Measurements from ENCODE around the gene MYD88.
"Not testable (repeated sequence)": the region's sequence is repeated elsewhere in the genome, so short reads cannot be mapped to it uniquely, and the experiment has no call there.

The MYD88 gene

GRCh38 chr3:38141173-38141951, 2.9 kb downstream of the MYD88 start:
- DNase-seq (ENCODE audit: low read depth in 2 of 2, low spot score in 1 of 2): no peak

DNA sequence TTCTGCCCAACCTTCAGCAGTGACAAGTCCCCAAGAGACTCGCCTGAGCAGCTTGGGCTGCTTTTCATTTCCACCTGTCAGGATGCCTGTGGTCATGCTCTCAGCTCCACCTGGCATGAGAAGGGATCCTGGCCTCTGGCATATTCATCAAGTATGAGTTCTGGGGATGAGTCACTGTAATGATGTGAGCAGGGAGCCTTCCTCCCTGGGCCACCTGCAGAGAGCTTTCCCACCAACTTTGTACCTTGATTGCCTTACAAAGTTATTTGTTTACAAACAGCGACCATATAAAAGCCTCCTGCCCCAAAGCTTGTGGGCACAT, 3.5 kb downstream of the MYD88 start:
- no peak for DNase-seq (ENCODE audit: low read depth in 2 of 2, low spot score in 1 of 2)

DNA sequence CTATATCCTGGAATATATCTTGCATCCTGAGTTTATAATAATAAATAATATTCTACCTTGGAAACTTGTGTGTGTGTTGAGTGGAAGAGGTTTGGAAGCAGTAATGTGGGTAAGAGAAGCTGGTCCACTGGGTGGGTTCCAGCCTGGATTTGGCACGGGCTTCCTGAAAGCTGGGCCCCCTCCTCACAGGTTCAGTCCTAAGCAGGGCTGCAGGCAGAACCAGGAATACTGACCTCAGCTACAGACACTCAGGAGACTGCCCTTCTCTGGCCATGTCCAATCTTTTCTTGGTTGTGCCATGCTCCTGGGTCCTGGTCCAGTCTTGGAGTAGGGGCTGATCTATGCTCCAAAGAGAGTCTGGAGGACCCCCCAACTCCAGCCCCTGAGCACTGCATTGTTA, 4.5 kb downstream of the MYD88 start:
- no peak for DNase-seq (ENCODE audit: low read depth in 2 of 2, low spot score in 1 of 2)

- DNase-seq (ENCODE audit: low read depth in 2 of 2, low spot score in 1 of 2): no peak
Measured at GRCh38 chr3:38143511-38143910, 5.0 kb downstream of the MYD88 start.

GRCh38 chr3:38146504-38146903, 8.0 kb downstream of the MYD88 start:
- DNase-seq (ENCODE audit: low read depth in 2 of 2, low spot score in 1 of 2): no peak

DNA sequence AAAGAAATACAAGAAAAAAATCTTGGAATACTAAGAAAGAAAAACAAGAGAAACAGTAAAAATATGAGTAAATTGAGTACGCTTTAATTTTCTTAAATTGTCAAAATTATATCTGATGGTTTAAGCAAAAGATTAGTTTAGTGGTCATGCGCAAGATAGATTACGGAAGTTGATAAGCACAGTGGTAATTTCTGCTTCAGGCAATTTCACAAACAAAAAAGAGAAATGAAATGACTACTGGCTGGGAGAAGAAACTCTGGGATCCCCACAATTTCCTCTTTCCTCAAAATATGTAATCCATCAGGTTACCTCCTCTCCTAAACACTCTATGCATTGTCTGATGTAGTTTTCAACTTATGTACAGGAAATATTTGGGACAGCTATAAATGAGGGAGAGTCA, 9.0 kb downstream of the MYD88 start:
- DNase-seq (ENCODE audit: low read depth in 2 of 2, low spot score in 1 of 2): no peak

DNA sequence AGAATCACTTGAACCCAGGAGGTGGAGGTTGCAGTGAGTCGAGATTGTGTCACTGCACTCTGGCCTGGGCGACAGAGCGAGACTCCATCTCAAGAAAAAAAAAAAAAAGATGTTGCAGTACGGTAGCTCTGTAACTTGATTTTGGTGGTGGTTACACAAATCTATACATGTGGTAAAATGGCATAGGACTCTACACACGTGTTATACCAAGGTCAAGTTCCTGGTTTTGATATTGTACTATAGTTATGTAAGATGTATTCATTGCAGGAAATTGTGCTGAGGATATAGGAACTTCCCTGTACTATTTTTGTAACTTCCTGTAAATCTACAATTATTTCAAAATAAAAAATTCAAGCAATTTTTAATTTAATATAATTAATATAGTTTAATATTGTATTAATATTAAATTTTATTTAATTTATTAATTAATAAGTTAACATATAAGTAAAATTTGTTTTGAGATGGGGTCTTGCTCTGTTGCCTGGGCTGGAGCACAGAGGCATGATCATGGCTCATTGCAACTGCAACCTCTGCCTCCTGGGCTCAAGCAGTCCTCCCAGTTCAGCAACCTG, 9.9 kb downstream of the MYD88 start:
- DNase-seq (ENCODE audit: low read depth in 2 of 2, low spot score in 1 of 2): no peak

DNA sequence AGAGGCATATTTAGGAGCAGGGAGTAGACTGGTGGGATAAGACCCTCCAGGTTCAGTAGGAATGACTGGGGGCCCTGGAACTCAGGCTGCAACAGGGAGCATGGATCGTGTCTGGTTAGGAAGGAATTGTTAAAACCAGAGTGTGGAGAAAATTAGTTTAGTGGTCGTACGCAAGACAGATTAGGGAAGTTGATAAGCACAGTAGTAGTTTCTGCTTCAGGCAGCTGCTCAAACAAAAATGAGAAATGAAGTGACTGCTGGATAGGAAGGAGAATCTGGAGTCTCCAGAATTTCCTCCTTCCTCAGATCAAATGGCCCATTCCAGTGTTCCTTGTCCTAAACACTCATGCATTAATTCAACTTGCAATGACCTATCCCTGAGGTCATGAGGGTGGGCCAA, 11.2 kb downstream of the MYD88 start:
- DNase-seq (ENCODE audit: low read depth in 2 of 2, low spot score in 1 of 2): no peak

DNA sequence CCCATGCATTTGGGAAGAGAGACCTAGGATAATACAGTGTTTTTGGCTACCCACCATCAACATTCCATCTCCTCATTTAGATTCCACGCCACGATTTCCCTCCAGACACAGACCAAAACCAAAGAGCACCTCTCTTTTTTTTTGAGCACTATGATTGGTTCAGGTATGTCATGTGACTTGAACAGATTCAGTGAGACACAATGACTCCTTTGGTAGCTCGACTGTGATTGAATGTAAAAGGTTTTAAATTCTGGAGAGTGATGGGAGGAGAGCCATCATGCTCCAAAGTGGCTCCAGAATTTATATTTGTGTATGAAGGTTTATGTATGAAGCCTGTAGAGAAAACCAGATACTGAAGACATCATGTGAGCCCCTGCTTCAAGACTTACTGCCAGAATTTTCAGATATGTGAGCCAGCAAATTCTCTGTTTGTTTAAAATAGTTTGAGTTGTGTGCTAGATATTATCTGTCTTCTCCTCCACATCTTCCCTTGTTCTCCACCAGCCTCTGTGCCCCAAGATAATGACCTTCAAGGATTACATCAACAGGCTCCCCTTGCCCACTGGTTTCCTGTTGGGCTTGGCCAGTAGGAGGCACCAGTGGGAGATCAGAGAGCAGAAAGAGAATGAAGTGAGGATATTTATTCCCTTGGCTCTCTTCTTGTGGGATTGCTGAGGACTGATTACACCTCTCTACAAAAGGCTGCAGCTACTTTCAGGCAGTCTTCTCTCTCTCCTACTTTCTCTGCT, 12.5 kb downstream of the MYD88 start:
- no peak for DNase-seq (ENCODE audit: low read depth in 2 of 2, low spot score in 1 of 2)

GRCh38 chr3:38151667-38152265, 13.3 kb downstream of the MYD88 start:
- DNase-seq (ENCODE audit: low read depth in 2 of 2, low spot score in 1 of 2): no peak

DNA sequence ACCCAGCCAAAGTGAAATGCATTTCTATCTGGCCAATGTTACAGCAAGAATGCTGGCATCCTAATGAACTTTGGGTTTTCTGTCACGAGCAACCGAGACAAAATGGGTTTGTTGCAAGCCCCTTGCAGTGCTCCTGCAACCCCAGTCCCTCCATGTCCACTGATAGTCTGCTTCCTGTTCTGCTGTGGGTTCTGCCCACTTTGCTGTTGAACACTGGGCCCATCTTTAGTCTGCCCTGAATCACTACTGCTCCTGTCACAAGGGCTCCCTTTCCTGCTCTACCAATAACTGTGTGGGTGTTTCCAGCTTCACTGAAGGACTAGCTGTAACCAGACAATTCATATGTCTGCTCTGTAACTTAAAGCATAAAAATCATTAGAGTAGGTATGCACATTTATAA, 14.1 kb downstream of the MYD88 start:
- no peak for DNase-seq (ENCODE audit: low read depth in 2 of 2, low spot score in 1 of 2)

- no peak for DNase-seq (ENCODE audit: low read depth in 2 of 2, low spot score in 1 of 2)
Measured at GRCh38 chr3:38153221-38153620, 14.8 kb downstream of the MYD88 start.

DNA sequence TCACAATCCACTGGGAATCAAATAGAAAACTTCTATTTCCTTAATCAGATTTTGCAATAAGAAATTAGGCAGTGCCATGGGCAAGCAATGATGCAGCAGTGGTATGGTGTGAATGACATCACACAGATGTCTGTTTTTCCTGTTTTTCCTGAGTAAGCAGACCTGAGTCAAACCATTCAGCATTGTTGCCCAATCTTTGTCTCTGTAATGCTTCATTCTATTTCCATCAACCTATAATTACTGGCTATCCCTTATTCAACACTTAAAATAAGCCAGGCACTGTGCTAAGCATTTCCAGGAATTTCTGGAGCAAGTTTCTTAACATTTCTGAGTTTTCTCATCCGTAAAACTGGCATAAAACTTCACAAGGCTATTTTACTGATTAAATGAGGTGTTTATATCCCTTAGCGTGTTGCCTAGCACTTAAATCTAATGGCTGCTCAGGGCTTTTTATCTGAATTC, 15.6 kb downstream of the MYD88 start:
- DNase-seq (ENCODE audit: low read depth in 2 of 2, low spot score in 1 of 2): no peak

DNA sequence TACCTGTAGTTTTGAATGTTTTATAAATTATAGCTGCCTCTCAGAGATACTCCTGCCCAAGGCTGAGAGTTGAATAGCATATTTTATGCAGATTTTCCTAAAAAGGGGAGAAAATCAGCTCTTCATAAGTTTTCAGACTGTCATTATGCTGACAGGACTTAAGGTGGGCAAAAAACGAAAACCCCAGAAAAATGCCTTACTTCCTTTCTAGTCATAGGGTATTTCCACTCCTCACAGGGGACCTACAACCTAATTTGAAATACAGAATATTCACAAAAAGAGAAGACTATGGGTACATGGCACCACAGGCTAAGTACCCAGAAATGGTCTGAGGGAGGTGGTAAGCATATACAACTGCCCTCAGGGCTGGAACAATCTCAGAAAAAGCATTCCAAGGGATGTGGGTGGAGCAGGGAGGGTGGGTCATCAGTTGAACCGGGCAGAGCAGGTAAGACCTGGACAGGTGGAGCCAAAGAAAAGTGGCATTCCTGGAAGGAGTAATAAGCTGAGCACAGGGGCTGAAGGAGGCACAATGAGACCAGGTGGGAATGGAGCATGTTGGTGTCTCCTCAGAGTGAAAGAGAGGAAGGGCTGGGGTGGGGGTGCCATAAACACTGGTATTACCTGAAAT, 16.3 kb downstream of the MYD88 start:
- DNase-seq (ENCODE audit: low read depth in 2 of 2, low spot score in 1 of 2): no peak

- no peak for DNase-seq (ENCODE audit: low read depth in 2 of 2, low spot score in 1 of 2)
Measured at GRCh38 chr3:38155825-38156224, 17.4 kb downstream of the MYD88 start.

- no peak for DNase-seq (ENCODE audit: low read depth in 2 of 2, low spot score in 1 of 2)
Measured at GRCh38 chr3:38157117-38157516, 18.7 kb downstream of the MYD88 start.

GRCh38 chr3:38157595-38157994, 19.1 kb downstream of the MYD88 start:
- no peak for DNase-seq (ENCODE audit: low read depth in 2 of 2, low spot score in 1 of 2)

DNA sequence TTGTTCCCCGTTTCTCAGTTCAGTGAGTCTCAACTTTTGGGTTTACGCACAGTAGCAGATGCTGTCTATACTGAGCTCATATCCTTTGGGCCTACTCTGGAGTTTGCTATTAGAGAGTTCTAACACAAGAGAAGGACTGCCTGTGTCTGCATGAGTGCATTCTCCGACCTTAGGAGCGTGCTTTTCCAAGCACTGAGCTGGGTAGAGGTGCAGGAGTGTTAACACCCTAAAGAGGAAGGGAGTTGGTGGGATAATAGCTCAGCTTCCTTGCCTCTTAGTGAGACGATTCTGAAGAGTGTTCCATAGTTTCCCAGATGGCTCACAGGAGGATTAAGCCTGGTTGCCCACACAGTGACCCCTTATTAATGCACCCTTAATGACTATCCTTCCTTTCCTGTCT, 20.0 kb downstream of the MYD88 start:
- DNase-seq (ENCODE audit: low read depth in 2 of 2, low spot score in 1 of 2): no peak

DNA sequence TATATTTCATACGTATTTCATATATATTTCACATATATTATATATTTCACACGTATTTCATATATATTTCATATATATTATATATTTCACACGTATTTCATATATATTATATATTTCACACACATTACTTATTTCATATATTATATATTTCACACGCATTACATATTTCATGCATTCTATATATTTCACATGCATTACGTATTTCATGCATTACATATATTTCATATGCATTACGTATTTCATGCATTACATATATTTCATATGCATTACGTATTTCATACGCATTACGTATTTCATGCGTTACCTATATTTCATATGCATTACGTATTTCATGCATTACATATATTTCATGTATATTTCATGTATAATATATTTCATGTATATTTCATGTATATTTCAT, 22.2 kb downstream of the MYD88 start:
- not testable (repeated sequence) for DNase-seq (ENCODE audit: low read depth in 2 of 2, low spot score in 1 of 2)

DNA sequence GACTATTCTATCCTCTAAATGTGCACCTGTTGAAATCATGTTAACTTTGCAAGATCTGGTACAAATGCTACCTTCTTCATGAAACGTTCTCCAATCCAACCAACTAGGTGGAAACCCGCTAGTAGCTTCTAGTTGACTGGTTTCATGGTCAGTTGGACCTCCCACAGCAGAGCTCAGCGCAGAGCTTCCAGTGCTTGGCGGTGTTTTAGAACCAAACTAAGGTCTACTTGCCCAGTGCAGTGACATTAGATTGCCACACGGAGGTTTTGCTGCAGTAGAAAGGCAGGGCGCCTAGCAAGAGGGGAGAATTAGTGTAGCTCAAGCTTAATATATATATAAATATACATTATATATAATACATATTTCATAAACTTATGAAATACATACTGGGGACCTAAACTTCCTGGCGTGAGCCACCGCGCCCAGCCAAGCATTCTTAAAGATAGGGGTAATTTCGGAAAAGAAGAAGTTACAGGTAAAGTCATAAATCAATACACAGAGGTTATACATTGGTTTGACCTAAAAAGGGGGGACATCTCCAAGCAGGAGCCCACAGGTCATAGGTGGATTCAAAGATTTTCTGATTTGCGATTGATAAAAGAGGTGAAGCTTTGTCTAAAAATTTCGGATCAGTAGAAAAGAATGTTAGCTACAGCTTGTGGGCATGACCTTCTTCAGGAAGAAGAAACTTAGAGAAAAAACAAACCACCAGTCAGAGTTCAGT, 24.8 kb downstream of the MYD88 start:
- no peak for DNase-seq (ENCODE audit: low read depth in 2 of 2, low spot score in 1 of 2)

Data from stimulated activated CD8-positive, alpha-beta memory T cell treated with anti-CD3 and anti-CD28 coated beads, Interleukin-4, amount 100 ng/mL, for 4 hours (primary cell).